ENCODE data around the gene RCOR1. TPM values are rescaled to one million over a fixed set of nuclear protein-coding genes. Genes with fewer than 3 reads are reported as not detected.
A peak's percentile ranks its signal among the peaks of the same experiment; 100 is the strongest.

Gene RCOR1
- total RNA-seq, 1 experiment from 2014 or later: 25.4 TPM

- no peak for TF ChIP-seq GABPB1 (CRISPR knock-in tag; IDR thresholded peaks at IDR 0.05)
- no peak for TF ChIP-seq MXD4 (CRISPR knock-in tag; IDR thresholded peaks at IDR 0.05; ENCODE audit: borderline replicate concordance)
- no peak for TF ChIP-seq USF1 (CRISPR knock-in tag; IDR thresholded peaks at IDR 0.05)
- no peak for TF ChIP-seq JUN (CRISPR knock-in tag; IDR thresholded peaks at IDR 0.05)
- TF ChIP-seq STAT6 (CRISPR knock-in tag; conservative IDR thresholded peaks at IDR 0.05; ENCODE audit: low read depth): no peak
Observed at GRCh38 chr14:102568115-102568614, 24.3 kb upstream of the RCOR1 start (continued).

GRCh38 chr14:102570334-102570995 is 22.0 kb upstream of the RCOR1 start:
- Mint-ChIP-seq H3K36me3 (no peaks in the 10 kb centered on the region), H3K27ac (peak overlapping the region; percentile 97), H3K9me3 (no peaks in the 10 kb centered on the region), H3K27me3 (ENCODE audit: low read depth) (no peaks in the 10 kb centered on the region), H3K4me1 (peaks cover 43% of the 10 kb centered on the region), H3K4me3 (no peak overlapping the region)
- POLR2A ChIA-PET: interaction anchor here (0.7 kb wide), 1 partner anchor 528 kb away, joined by 3 read pairs; no protein-coding TSS in a partner anchor
- ATAC-seq: peak; percentile 58
- no peak for TF ChIP-seq E2F1 (CRISPR knock-in tag; IDR thresholded peaks at IDR 0.05)
- no peak for TF ChIP-seq ZNF138 (CRISPR knock-in tag; conservative IDR thresholded peaks at IDR 0.05)
- TF ChIP-seq ATF1 (CRISPR knock-in tag; IDR thresholded peaks at IDR 0.05): no peak
- no peak for TF ChIP-seq ZNF416 (CRISPR knock-in tag; IDR thresholded peaks at IDR 0.05)
- TF ChIP-seq IRF2 (CRISPR knock-in tag; IDR thresholded peaks at IDR 0.05; ENCODE audit: borderline replicate concordance, low read depth): no peak
- no peak for TF ChIP-seq ZNF121 (CRISPR knock-in tag; IDR thresholded peaks at IDR 0.05)
- TF ChIP-seq AFF4 (CRISPR knock-in tag; IDR thresholded peaks at IDR 0.05; ENCODE audit: borderline replicate concordance): no peak
- TF ChIP-seq E2F5 (CRISPR knock-in tag; IDR thresholded peaks at IDR 0.05): no peak
- TF ChIP-seq SMAD4 (CRISPR knock-in tag; IDR thresholded peaks at IDR 0.05): no peak
- TF ChIP-seq ESRRA (CRISPR knock-in tag; IDR thresholded peaks at IDR 0.05; ENCODE audit: borderline replicate concordance): no peak
- no peak for TF ChIP-seq ZMAT4 (CRISPR knock-in tag; IDR thresholded peaks at IDR 0.05)
- TF ChIP-seq SOX15 (CRISPR knock-in tag; IDR thresholded peaks at IDR 0.05): no peak
- TF ChIP-seq CREB1 (CRISPR knock-in tag; IDR thresholded peaks at IDR 0.05): no peak
- TF ChIP-seq ZNF317 (CRISPR knock-in tag; IDR thresholded peaks at IDR 0.05; ENCODE audit: borderline replicate concordance, low read depth): no peak
- no peak for TF ChIP-seq FOXP1 (CRISPR knock-in tag; IDR thresholded peaks at IDR 0.05; ENCODE audit: borderline replicate concordance)
- no peak for TF ChIP-seq JUN (CRISPR knock-in tag; IDR thresholded peaks at IDR 0.05)
- CTCF ChIA-PET: interaction anchor here (0.5 to 1.8 kb wide), 7 partner anchors 10 to 355 kb away, joined by 3 to 4 read pairs (median 4); no protein-coding TSS in a partner anchor
- DNase-seq (ENCODE audit: low spot score): no peak
